ENCODE measurements around the gene CAPN10.

CAPN10 gene

DNA sequence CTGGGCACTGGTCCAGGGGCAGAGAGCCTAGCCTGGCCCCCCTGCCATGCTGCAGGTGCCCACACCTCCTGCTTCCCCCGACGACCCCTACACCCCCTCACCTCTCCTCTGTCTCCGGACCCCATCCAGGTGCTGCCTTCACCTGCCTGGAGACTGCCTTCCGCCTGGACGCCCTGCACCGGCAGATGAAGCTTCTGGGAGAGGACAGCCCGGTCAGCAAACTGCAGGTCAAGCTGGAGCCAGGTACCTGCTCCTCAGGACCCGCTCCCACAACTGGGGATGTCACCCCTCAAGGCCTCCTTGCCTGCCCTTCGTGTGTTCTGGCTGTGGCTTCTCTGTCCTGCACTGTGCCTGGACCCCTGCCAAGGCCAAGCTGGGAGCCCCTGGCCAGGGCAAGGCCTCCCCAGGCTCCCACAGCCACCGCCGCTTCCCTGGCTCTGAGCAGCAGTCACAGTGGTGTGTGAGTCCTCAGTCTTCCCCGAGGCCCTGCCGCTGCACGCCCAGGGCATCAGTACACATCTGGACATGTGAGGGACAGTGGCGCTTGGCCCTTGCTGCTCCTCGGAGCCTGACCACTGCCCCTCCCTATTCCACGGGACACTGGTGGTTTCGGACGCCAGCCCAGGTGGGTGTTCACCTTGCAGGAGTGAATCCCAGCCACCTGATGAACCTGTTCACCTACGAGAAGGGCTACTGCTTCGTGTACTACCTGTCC is 12.0 kb upstream of the CAPN10 start:
- in situ Hi-C loops (cut with HindIII; ENCODE audit: low sequenced_read_pairs): no loop called here

DNA sequence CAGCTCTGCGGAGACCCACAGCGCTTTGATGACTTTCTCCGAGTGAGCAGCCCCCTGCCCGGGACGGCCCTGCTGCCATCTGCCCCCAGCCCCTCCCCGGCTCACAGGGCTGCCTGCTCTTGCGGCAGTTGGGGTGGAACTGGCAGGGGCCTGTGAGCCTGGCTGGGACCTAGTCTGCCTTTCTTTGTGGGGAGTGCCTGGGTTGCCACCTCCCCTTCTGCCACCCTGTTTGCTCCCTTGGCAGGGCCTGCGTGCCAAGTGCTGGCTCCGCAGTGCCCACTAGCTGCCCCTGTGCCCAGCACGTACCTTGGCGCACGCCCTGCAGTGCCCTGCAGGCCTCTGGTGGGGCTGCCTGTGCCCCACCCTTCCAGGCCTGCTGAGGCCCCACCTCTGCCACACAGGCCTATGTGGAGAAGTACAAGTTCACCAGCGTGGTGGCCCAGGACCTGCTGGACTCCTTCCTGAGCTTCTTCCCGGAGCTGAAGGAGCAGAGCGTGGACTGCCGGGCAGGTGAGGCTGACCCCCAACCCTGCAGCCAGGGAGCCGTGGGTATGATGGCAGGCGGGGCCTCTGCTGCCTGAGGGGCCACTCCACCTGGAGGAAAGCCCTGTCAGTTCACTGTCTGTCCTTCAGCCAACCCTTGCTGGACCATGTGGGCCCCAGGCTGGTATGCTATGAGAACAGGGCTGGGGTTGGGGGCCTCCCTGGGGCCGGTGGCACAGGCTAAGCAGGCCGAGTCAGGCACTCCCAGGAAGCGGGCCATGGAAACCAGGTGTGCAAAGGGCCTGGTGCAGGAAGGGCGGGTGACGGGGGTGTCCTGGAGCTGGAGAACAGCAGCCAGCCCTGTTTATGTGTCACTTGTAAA is 11.2 kb upstream of the CAPN10 start:
- in situ Hi-C loops (cut with HindIII; ENCODE audit: low sequenced_read_pairs): no loop called here

DNA sequence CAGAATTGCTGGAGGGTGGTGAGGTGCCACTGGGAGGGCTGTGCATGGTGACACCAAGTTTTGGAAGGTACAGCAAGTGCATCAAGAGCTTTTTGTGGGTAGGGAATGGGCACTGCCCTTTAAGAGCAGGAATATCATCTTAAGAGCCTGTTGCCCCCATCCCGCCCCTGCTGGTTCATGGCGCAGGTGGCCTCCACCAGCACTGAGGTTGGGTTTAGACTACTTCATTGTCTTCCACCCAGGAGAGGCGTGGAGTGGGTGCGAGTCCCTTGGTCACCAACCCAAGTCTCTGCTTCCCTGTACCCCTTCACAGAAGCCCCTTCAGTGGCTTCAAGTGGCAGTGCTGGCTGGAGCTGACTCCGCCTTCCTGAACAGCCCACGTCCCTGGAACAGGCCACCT is 10.5 kb upstream of the CAPN10 start:
- in situ Hi-C loops (cut with HindIII; ENCODE audit: low sequenced_read_pairs): no loop called here

DNA sequence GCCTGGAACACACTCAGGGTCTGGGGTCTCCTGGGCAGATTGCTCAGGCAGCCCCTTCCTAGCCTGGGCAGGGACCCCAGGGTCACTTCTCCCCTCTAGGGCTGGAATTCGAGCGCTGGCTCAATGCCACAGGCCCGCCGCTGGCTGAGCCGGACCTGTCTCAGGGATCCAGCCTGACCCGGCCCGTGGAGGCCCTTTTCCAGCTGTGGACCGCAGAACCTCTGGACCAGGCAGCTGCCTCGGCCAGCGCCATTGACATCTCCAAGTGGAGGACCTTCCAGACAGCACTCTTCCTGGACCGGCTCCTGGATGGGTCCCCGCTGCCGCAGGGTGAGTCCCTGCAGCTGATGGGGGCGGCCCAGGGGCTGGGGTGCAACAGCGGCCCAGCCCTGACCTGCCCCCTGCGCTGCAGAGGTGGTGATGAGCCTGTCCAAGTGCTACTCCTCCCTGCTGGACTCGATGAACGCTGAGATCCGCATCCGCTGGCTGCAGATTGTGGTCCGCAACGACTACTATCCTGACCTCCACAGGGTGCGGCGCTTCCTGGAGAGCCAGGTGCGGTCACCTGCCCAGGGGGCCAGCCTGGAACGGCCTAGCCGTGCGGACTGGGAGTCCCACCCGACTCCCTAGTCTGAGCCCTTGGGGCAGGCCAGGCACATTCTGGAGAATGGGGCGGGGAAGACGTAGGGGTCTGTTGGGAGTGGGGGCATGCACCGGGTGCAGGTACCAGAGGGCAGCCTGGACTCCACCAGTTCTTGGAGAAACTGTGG is 9.9 kb upstream of the CAPN10 start:
- in situ Hi-C loops (cut with HindIII; ENCODE audit: low sequenced_read_pairs): no loop called here

DNA sequence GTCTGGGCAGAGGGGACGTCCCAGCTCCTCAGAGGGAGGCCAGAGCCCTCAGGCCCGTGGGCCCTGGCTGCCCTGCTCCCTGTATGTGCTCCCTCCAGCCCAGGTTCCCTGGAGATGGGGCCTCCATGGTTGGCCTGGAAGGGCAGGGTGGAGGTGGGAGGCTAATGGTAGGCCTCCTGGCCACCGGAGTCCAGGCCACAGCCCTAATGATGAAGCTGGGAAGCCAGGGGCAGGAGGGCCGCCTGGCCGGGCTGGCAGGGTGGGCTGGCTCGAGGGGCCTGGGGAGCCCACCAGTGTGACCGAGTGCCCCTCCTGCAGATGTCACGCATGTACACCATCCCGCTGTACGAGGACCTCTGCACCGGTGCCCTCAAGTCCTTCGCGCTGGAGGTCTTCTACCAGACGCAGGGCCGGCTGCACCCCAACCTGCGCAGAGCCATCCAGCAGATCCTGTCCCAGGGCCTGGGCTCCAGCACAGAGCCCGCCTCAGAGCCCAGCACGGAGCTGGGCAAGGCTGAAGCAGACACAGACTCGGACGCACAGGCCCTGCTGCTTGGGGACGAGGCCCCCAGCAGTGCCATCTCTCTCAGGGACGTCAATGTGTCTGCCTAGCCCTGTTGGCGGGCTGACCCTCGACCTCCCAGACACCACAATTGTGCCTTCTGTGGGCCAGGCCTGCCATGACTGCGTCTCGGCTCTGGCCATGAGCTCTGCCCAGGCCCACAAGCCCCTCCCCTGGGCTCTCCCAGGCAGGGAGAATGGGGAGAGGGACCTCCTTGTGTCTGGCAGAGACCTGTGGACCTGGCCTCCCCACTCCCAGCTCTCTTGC is 9.0 kb upstream of the CAPN10 start:
- in situ Hi-C loops (cut with HindIII; ENCODE audit: low sequenced_read_pairs): no loop called here

DNA sequence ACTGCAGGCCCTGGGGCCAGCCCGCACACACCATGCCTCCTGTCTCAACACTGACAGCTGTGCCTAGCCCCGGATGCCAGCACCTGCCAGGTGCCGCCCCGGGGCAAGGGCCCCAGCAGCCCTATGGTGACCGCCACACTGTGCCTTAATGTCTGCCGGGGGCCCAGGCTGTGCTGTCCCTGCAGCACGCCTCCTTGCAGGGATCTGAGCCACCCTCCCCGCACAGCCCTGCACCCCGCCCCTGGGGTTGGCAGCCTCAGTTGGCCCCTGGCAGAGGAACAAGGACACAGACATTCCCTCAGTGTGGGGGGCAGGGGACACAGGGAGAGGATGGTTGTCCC is 8.5 kb upstream of the CAPN10 start:
- in situ Hi-C loops (cut with HindIII; ENCODE audit: low sequenced_read_pairs): no loop called here

DNA sequence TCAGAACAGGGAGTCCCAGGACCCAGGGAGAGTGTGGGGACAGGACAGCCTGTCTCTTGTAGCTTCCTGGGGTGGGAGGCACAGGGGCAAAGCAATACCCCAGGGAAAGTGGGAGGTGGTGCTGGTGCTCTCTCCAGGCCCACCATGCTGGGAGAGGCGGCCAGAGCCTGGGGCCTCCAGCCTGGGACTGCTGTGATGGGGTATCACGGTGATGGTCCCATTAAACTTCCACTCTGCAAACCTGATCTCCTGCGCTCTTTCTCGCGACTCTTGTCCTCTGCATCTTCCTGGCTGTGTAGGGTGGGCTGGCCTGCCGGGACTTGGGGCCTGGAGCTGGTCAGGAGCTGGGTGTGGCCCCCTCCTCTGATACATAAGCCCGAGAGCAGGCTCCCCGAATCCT is 8.0 kb upstream of the CAPN10 start:
- in situ Hi-C loops (cut with HindIII; ENCODE audit: low sequenced_read_pairs): no loop called here

DNA sequence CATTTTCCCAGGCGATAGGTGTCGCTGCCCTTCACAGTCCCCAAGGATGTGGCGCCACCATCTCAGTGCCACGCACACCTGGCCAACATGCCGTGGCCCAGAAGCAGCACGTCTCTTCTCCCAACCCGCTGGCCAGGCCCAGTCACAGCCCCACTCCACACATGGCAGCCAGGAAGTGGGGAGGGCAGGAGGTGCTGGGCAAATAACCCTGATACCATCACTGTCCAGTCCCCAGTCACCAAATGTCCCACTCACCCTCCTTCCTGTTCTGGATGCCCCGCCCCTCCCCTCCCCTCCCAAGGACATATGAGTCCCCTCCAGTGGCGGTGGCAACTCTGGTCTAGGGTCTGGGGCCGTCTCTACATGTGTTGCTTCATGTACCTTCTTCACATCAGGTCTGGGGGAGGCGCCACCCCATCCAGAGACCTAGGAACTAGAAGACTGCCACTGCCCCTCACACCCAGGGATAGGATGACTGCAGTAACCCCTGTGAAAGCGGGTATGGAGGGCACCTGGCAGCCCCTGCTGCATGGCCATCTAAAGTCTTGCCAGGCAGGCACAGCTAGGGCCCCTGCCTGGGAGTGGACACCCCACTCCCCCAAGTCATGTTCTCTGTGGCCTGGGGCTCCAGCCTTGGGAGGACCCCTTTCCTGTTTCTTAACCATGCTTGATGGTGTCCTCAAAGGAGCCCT is 7.3 kb upstream of the CAPN10 start:
- in situ Hi-C loops (cut with HindIII; ENCODE audit: low sequenced_read_pairs): no loop called here

DNA sequence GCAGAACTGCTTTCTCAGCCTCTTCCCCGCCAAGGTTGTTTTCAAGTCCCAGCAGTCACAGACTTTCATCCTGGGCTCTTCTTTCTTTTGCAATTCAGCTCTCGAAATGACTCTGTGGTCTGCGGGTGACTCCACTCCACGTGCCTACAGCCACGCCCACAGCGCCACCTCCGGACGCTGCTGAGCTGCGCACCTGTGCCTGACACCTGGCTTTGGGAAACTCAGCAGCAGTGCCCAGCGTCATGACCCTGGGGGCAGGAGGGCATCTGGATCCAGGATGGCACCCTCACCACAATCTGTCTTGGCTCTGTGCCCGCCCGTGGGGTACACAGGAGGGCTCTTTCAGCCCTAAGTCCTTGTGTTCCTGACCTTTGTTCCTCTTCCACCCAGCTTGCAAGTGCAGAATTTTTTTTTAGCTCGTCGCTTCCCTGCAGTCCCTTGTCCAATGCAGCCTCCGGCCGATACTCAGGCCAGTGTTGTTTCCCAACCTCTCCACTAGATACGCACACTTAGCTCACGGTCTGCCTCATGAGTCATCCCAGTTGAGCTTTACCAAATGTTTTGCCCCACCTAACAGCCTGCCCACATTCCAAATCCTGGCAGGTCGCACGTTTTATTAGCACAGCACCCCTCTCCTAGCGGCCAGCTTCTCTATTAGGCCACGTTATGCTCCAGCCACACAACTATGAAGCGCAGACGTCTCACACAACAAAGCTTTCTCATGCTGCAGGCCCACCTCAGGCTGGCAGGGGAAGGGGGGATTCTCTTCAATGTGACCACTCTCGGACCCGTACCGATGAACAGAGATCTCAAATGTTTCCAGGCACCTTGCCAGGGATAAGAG is 6.5 kb upstream of the CAPN10 start:
- in situ Hi-C loops (cut with HindIII; ENCODE audit: low sequenced_read_pairs): no loop called here

DNA sequence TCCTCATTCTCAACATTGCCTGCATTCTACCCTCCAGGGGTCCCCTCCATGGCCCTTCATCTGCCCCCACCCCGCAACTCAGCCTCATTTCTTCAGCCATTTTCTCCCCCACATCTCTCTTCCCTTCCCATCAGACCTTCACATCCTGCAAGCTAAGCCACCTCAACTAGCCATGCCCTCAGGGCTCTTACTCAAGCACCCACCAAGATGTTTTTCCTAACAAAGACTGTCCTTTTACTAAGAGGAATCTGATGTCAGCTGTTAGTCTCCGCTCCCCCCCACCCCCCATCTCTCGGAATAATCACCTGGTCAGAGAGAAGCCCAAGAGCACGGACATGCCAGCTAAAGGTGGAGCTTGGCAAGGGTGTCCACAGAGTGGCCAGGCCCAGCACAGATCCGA is 4.7 kb upstream of the CAPN10 start:
- in situ Hi-C loops (cut with HindIII; ENCODE audit: low sequenced_read_pairs): no loop called here

DNA sequence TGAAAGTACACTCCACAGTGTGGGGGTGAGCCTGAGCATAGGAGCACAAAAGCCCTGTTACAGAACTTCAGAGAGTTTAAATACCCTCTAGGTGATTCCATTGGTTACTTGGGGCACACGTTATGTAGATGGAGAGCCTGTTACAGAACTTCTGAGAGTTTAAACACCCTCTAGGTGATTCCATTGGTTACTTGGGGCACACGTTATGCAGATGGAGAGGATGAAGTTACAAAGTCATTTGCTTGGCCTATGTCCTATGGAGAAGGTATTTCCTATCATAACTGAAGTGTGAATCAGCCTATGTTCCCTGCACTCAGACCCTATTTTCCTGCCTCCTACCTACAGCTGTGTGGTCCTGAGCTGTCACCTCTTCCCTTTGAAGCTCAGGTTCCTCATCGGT is 3.8 kb upstream of the CAPN10 start:
- in situ Hi-C loops (cut with HindIII; ENCODE audit: low sequenced_read_pairs): no loop called here

DNA sequence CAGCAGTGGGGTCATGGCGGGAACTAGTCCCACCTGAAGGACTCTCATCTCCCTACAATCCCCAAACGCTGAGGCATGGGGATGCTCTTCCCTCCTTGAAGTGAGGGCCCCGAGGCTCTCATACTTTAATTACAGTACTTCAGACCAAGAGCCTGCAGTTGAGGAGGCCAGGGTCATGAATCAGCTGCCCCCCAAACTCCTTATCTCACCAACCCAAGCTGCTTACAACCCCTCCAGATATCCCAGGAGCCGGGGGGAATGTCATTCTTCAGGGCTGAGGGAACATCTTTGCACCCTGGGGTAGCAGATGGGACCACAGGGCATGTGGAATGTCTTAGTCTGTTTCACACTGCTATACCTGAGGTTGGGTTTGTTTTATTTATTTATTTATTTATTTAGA is 2.8 kb upstream of the CAPN10 start:
- in situ Hi-C loops (cut with HindIII; ENCODE audit: low sequenced_read_pairs): no loop called here

DNA sequence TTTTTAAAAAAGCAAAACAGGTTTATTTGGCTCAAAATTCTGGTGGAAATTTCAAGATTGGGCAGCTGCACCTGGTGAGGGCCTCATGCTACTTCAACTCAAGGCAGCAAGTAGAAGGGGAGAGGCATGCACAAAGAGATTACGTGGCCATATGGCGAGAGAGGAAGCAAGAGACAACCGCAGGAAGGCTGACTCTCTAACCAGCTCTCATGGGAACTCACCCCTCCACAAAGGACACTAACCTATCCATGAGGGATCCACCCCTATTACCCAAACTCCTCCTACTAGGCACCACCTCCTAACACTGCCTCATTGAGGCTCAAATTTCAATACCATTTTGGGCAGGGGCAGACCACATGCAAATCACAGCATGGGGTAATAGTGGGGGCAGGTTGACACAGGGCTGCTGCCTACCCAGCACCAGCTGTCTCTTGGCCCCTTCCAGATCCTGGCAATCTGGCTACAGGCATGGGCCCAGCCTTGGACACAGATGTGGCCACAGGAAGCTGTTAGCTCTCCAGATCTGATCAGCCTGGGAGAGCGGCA is 2.0 kb upstream of the CAPN10 start:
- in situ Hi-C loops (cut with HindIII; ENCODE audit: low sequenced_read_pairs): no loop called here

DNA sequence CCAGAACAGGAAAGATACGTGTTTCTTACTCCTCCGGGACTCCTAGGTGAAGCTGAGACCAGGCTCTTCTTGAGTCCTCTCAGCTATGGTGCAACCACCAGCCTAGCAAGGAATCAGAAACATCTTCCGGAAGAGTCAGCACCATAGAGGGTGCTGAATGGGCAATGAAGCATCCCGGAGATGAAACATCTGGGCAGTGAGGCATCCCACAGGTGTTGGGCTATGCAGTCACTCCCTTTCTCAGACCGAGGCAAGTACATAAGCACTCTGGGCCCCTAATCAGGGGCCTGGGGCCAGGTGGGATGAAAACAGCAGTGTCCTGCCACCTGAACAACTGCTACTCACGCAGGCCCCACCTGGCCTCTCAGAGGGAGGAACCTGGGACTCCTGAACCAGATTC is 1.4 kb upstream of the CAPN10 start:
- in situ Hi-C loops (cut with HindIII; ENCODE audit: low sequenced_read_pairs): no loop called here

DNA sequence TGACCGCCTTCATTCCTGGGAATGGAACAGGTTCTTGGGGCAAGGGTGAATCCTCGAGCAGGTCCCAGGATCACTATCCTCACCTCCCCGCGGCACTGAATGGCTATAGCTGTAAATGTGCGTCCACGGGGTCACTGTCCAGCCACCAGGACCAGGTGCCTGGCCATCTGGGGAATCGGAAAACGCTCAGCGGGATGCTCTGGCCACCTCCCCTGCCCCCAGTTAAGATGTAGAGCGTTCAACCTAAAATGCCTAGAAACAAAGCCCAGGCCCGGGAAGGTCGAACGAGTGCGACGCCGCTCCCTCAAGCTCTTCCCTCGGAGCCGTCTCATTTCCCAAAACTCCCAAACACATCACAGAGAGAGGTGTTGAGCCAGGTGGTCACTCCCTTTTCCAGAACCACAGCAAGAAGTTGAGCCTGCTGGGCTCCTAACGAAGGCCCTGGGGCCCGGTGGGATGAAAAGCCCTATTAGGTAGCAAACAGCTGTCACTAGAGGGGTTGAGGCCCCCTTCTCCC is 795 bp upstream of the CAPN10 start:
- in situ Hi-C loops (cut with HindIII; ENCODE audit: low sequenced_read_pairs): no loop called here

DNA sequence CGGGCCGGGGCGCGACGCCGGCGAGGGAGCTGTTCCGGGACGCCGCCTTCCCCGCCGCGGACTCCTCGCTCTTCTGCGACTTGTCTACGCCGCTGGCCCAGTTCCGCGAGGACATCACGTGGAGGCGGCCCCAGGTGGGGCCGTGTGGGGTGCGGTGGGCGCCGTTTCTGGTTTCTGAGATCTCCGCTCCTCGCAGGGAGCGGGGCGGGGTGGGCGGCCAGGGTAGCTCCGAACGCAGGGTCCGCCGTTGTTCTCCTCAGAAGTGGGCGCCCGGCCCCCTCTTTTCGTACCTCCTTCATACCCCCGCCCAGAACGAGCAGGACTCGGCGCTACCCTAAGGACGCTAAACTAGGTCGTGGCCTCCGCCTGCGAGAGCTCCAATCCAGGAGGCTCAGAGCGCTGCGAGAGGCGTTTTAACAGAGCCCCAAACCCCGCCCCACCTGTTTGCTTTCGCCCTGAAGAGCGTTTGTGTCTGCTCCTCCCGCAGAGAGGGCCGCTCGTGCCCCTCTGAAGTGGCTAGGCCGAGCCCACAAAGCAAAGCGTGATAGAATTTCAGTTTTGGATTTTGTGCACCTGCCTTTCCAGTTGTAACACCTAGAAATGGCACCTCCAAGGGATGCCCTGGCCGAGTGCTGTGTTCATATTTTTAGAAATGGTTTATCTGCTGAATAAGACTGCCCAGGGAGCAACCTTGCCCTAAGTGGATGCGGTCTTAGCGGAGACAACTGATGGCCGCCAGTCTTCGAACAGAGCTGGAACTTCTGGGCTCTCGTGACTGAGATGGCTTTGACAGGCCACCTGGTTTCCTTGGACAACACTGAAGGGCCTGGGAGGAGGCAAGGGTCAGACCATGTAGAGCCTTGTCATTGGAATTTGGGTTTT is 626 bp downstream of the CAPN10 start:
- in situ Hi-C loops (cut with HindIII; ENCODE audit: low sequenced_read_pairs): no loop called here

DNA sequence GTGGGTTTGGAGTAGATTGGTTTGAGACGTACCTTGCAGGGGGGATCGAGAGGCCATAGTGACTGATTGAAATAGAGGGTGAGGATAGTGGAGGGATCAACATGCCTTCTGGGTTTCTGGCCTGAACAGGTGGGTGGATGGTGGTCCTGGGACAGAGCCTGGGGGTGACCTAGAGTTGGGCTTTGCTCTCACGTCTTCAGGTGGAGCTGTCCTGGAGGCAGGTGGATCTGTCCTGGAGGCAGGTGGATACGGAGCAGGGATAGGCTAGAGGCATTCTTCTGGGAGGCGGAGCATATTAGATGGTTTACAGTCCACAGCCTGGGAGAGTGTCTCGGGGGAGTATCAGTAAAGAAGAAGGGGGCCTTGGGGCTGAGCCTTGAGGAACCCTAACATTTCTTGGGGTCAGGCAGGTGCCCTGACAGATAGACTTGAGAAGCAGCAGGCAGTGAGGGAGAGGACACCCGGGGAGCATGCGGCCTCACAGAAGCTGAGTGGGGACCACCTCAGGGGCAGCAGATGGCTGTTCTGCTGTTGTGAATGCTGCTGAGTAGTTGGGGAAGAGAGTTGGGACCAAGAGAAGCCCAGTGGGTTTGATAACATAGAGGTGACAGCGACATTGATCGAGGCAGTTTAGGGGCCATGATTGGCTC is 1.6 kb downstream of the CAPN10 start:
- in situ Hi-C loops (cut with HindIII; ENCODE audit: low sequenced_read_pairs): no loop called here
